Heart left ventricle (tissue), 16 donors: ENCODE data around the gene DNMT1. TPM values are rescaled to one million over a fixed set of nuclear protein-coding genes. Genes with fewer than 3 reads are reported as not detected.

ENCODE experiments used
- ATAC-seq, 4 donors: fragments of 200-7000 bp; cut with Tn5 transposase; one replicate each; pipeline ENCODE4 v1.9.1; 2020 to 2022; ENCODE audit warnings: moderate library complexity in 4 of 4, mild to moderate bottlenecking in 3 of 4, moderate number of reproducible peaks in 1 of 4
- DNase-seq, 5 donors: peaks; one replicate each; pipeline ENCODE4 v3.0.0-alpha.2; 2020
- H3K27ac ChIP-seq, 12 donors: fragments of 200-600 bp; sonication (generic) in 4 of 12; one replicate each; pipeline versions ENCODE4 v1.5.0 to v1.8.0; 2016 to 2022; ENCODE audit warnings: mild to moderate bottlenecking in 2 of 12
- H3K27me3 ChIP-seq, 9 donors: fragments of 200-600 bp; sonication (generic) in 2 of 9; one replicate each; pipeline versions ENCODE4 v1.5.1 to v1.8.0; 2016 to 2022; ENCODE audit warnings: mild to moderate bottlenecking in 3 of 9
- H3K36me3 ChIP-seq, 9 donors: fragments of 200-600 bp; sonication (generic) in 2 of 9; one replicate each; pipeline versions ENCODE4 v1.5.0 to v1.8.0; 2018 to 2022; ENCODE audit warnings: mild to moderate bottlenecking in 2 of 9
- H3K4me1 ChIP-seq, 12 donors: fragments of 200-600 bp; sonication (generic) in 4 of 12; one replicate each; pipeline versions ENCODE4 v1.5.0 to v1.8.0; 2016 to 2022; ENCODE audit warnings: mild to moderate bottlenecking in 3 of 12
- H3K4me3 ChIP-seq, 12 donors: fragments of 200-600 bp; sonication (generic) in 4 of 12; one replicate each; pipeline versions ENCODE4 v1.5.0 to v1.8.0; 2017 to 2022; ENCODE audit warnings: mild to moderate bottlenecking in 9 of 12, moderate library complexity in 4 of 12
- H3K9me3 ChIP-seq, 12 donors: fragments of 200-600 bp; sonication (generic) in 4 of 12; one replicate each; pipeline versions ENCODE4 v1.5.0 to v1.8.0; 2016 to 2022; ENCODE audit warnings: mild to moderate bottlenecking in 1 of 12
- CTCF ChIP-seq, 12 donors: fragments of 200-600 bp; sonication (generic) in 4 of 12; IDR thresholded peaks; one replicate each; pipeline versions ENCODE4 v1.5.0 to v1.8.0; 2018 to 2022; ENCODE audit warnings: antibody characterized with exemption in 12 of 12, mild to moderate bottlenecking in 5 of 12
- POLR2A ChIP-seq, 2 donors: fragments of 450-650 bp; IDR thresholded peaks; one replicate each; pipeline ENCODE4 v1.6.1; 2017; ENCODE audit warnings: antibody characterized with exemption in 2 of 2, mild to moderate bottlenecking in 2 of 2, moderate library complexity in 2 of 2
- WGBS, 4 donors: extraction: QIAGEN DNeasy Blood & Tissue Kit in 2 of 4; methylation state at CpG; one replicate each; pipeline versions ENCODE4 v1.1.5 to v1.1.7; 2013 to 2018; 5-methylcytosine and 5-hydroxymethylcytosine counted together
- intact Hi-C, 10 donors: fragments of 100-400 bp; cut with DNase I; formaldehyde crosslinking; loops; one replicate each; pipeline versions ENCODE4 v1.11.1 to v1.14.2; 2022
- polyA plus RNA-seq, 2 donors: library from polyadenylated mRNA; stranded (reverse); fragments of 200-250 nt; gene quantifications; one replicate each; pipeline ENCODE4 v1.2.3, GENCODE V29; 2013
- total RNA-seq, 9 donors: library from RNA; depleted of rRNA in 2 of 9; stranded (reverse); fragments of >200 nt in 2 of 9; fragmentation: NEBNext Ultra II Directional in 3 of 9; extraction: Animal tissue kit (Norgen Biotek cat#: 25700) in 3 of 9; gene quantifications; one replicate each; pipeline versions ENCODE4 v1.1.0 to v1.2.4, GENCODE V29; 2016 to 2023
- donor health status: ischemic (EF 13 %, LVEDD 7.1; RV severe dilation, severe dysfunction).
- donor health status: healthy with polysubstance abuse.
- donor health status: DM: no; HTN: yes; CAD: no.
- donor health status: DM: no; HTN: no; CAD: no.
- donor health status: ischemic (EF 25% LVEDD 6.9; RV normal size, moderate dysfunction).
- donor health status: ischemic (EF 25% LVEDD 5.7; RV mildly dilated, moderate dysfunction).
- donor health status: healthy.
- donor health status: DM: yes; HTN: yes; CAD: no.
- donor health status: ischemic (EF 35%, LVEDD 5.7; RV mildly dilated, moderate dysfunction).
- donor health status: nonischemic (EF 11% LVEDD 7.7; RV severe dilation, severe dysfunction).
- donor health status: DM: yes; HTN: yes; CAD: no.
- donor health status: PGD.
- donor health status: ischemic (EF 29% LVEDD 5.4; RV normal size, mild dysfunction).
- donor health status: nonischemic (EF 23%, LVEDD 6.1; RV moderate dilation, normal function).

DNMT1 gene
- total and polyA plus RNA-seq, 11 donors, result 16.1 to 61.6 (median 25.0) TPM

DNA sequence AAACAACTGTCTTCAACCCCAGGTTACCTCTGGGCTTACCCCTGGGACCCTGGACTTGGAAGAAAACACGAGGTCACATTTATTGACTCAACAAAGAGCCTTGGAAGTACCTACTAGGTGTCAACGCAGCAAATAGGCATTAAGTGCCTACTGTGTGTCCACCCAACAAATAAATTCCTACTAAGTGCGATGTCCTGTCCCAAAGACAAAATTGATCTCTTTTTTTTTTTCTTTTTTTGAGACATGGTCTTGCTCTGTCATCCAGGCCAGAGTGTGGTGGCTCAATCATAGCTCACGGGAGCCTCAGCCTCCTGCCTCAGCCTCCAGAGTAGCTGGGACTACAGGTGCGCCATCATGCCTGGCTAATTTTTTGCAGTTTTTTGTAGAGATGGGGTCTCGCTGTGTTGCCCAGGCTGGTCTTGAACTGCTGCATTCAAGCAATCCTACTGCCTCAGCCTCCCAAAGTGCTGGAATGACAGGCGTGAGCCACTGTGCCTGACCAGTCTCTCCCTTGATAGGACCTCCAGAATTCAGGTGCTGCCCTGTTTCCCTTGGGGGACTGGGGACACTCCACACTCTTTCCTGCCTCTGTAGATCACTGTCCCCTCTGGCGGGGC, 37.0 kb upstream of the DNMT1 start:
- Histone ChIP-seq H3K27me3 (peaks cover 0 to 11% (median 0%) of the 10 kb centered on the region in 9 donors), H3K27ac (peak overlapping the region in 11 of 12 donors; percentile 87 to 99 (median 95)), H3K4me1 (peaks cover 0 to 60% (median 30%) of the 10 kb centered on the region in 12 donors), H3K9me3 (no peaks in the 10 kb centered on the region), H3K36me3 (no peaks in the 10 kb centered on the region), H3K4me3 (peak overlapping the region in 11 of 12 donors; percentile 68 to 99 (median 89))
- DNase-seq (no peak), ATAC-seq (no peak)
- no peak for TF ChIP-seq POLR2A (IDR thresholded peaks at IDR 0.05)
- no peak for TF ChIP-seq CTCF (IDR thresholded peaks at IDR 0.05)
- 73 to 79% (median 78%) methylated on average over 7 to 8 of the region's 8 CpGs for WGBS, 4 donors
- intact Hi-C loops, result loop anchor here in 1 of 10 donors (5.0 kb wide), 1 partner anchor 39 kb away; the partner anchor contains the start of gene DNMT1

- DNase-seq, result peak; percentile 87 to 92 (median 89)
- H3K36me3 ChIP-seq, result no peaks in the 10 kb centered on the region
- peaks cover 0 to 60% (median 36%) of the 10 kb centered on the region in 12 donors for H3K4me1 ChIP-seq
- H3K27me3 ChIP-seq, result peaks cover 0 to 11% (median 0%) of the 10 kb centered on the region in 9 donors
- peak in 2 of 12 donors; percentile 7 to 10 for TF ChIP-seq CTCF (IDR thresholded peaks at IDR 0.05)
- peak in 1 of 2 donors; percentile 60 for TF ChIP-seq POLR2A (IDR thresholded peaks at IDR 0.05)
- H3K9me3 ChIP-seq, result no peaks in the 10 kb centered on the region
- peak; percentile 30 to 73 (median 68) for ATAC-seq
- H3K4me3 ChIP-seq, result peak within 1 kb of the TSS; percentile 68 to 99 (median 90)
- intact Hi-C loops, result loop anchor here in 1 of 10 donors (5.0 kb wide), 1 partner anchor 39 kb away; the partner anchor contains the start of gene DNMT1
- WGBS, 4 donors, result 0 to 1% (median 0%) methylated on average over 24 to 73 of the region's 73 CpGs; no CpG with 5 or more reads in 1 of the 4 donors
- H3K27ac ChIP-seq, result peak within 1 kb of the TSS; percentile 54 to 99 (median 94)
These were observed 36.3 kb upstream of the DNMT1 start, which contains the start of gene S1PR2 for GRCh38 chr19:10230861-10231611. TSS of gene S1PR2 (minus strand) at chr19:10231331. CDS start at chr19:10224905, 6,426 bp downstream.

DNA sequence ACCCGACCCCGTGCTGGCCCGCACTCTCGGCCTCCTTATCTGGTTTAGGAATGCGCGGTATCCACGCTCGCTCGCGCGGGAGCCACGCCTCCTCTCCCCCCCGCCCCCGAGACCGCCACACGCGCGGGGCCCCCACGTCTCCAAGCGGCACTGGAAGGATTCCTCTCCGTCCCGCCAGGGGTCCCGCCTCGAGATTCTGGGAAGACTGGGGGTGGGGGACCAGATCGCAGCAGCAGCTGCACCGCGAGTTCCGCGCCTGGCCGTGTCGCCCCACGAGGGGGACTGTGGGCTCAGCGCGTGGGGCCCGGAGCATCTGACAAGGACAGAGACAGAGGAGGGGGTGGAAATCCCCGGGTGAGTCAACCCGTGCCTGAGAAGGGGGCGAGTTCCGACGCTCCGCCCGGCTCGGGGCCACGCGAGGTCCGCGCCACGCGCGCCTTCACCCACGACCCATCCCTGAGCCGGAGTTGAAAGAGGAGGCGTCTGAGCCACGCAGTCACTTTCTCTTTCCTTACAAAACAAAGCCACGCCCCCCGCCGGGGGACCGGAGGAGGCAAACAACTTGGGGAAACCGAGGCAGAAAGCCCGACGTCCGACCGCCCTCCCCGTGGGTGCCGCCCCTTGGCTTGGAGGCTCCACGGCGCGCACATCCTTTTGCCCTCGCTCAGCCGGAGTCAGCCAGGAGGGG, 35.6 kb upstream of the DNMT1 start:
- intact Hi-C loops, result loop anchor here in 1 of 10 donors (5.0 kb wide), 1 partner anchor 38 kb away; the partner anchor contains the start of gene DNMT1
- H3K27me3 ChIP-seq, result peaks cover 0 to 11% (median 0%) of the 10 kb centered on the region in 9 donors
- DNase-seq (peak; percentile 50 to 76 (median 64)), ATAC-seq (peak in 1 of 4 donors; percentile 10)
- TF ChIP-seq POLR2A (IDR thresholded peaks at IDR 0.05), result no peak
- TF ChIP-seq CTCF (IDR thresholded peaks at IDR 0.05), result peak in 3 of 12 donors; percentile 9 to 20 (median 13)
- no peaks in the 10 kb centered on the region for H3K36me3 ChIP-seq
- WGBS, 4 donors, result 0 to 1% (median 1%) methylated on average over 43 to 70 of the region's 70 CpGs
- H3K9me3 ChIP-seq, result no peaks in the 10 kb centered on the region
- peak overlapping the region; percentile 54 to 99 (median 94) for H3K27ac ChIP-seq
- peaks cover 0 to 54% (median 35%) of the 10 kb centered on the region in 12 donors for H3K4me1 ChIP-seq
- H3K4me3 ChIP-seq, result peak overlapping the region; percentile 68 to 99 (median 90)
